ENCODE data around the gene SPAG17. TPM values are rescaled to one million over a fixed set of nuclear protein-coding genes. Genes with fewer than 3 reads are reported as not detected.

Gene SPAG17
- polyA plus RNA-seq, 1 donor (not counting 4 experiments of a cell fraction or from before 2014, with no cell fraction given) = 0.52 TPM

- no peak overlapping the region for H3K9ac ChIP-seq (ENCODE audit: control insufficient read depth, extremely low read depth, insufficient read depth, low read length)
- DNase-seq (ENCODE audit: low read depth, low spot score) (peak; percentile 97), FAIRE-seq (peak; percentile 97)
- no peak overlapping the region for H3K4me3 ChIP-seq (ENCODE audit: control insufficient read depth in 2 of 3, extremely low read depth in 1 of 3, insufficient read depth in 2 of 3, low read depth in 1 of 3, low read length in 3 of 3)
- peak overlapping the region; percentile 51 for H3K4me2 ChIP-seq (ENCODE audit: control insufficient read depth, extremely low read depth, insufficient read depth, low read depth, low read length)
- peaks cover 24% of the 10 kb centered on the region for H3K4me1 ChIP-seq (ENCODE audit: control insufficient read depth, extremely low read depth, insufficient read depth, low read length)
- no peak for TF ChIP-seq CTCF (optimal IDR thresholded peaks at IDR 0.05 in 1 of 3, IDR thresholded peaks at IDR 0.05 in 1 of 3, conservative IDR thresholded peaks at IDR 0.05 in 1 of 3; ENCODE audit: extremely low read depth in 1 of 3, insufficient read depth in 2 of 3, low read length in 3 of 3)
- TF ChIP-seq EZH2 (IDR thresholded peaks at IDR 0.05; ENCODE audit: low read length) = no peak
- dilution Hi-C loops (cut with MboI; ENCODE audit: extremely low pct_ligation_motif_present, low sequenced_read_pairs) = no loop called here
- no peaks in the 10 kb centered on the region for H4K20me1 ChIP-seq (ENCODE audit: control insufficient read depth, extremely low read depth, insufficient read depth, low read length)
- H3K27me3 ChIP-seq (ENCODE audit: control insufficient read depth, extremely low read depth, insufficient read depth, low read length) = no peaks in the 10 kb centered on the region
- no peaks in the 10 kb centered on the region for H3K36me3 ChIP-seq (ENCODE audit: control insufficient read depth in 2 of 2, extremely low read depth in 1 of 2, insufficient read depth in 2 of 2, low read length in 2 of 2)
- peak overlapping the region; percentile 71 for H3K27ac ChIP-seq (ENCODE audit: control insufficient read depth, insufficient read depth, low read length)
- H2AFZ ChIP-seq (ENCODE audit: control insufficient read depth, low read length) = no peak overlapping the region
- H3K9me1 ChIP-seq (ENCODE audit: control insufficient read depth, extremely low read depth, insufficient read depth, low read length) = no peaks in the 10 kb centered on the region
- no peaks in the 10 kb centered on the region for H3K79me2 ChIP-seq (ENCODE audit: control insufficient read depth, insufficient read depth, low read length)
- no peaks in the 10 kb centered on the region for H3K9me3 ChIP-seq (ENCODE audit: control insufficient read depth, low read depth, low read length)
These were observed 24.6 kb upstream of the SPAG17 start for GRCh38 chr1:118209648-118210047.

GRCh38 chr1:118206966-118207365 lies 21.9 kb upstream of the SPAG17 start:
- FAIRE-seq (no peak), DNase-seq (ENCODE audit: low read depth, low spot score) (no peak)
- H2AFZ ChIP-seq (ENCODE audit: control insufficient read depth, low read length) = no peak overlapping the region
- dilution Hi-C loops (cut with MboI; ENCODE audit: extremely low pct_ligation_motif_present, low sequenced_read_pairs) = no loop called here
- H3K27ac ChIP-seq (ENCODE audit: control insufficient read depth, insufficient read depth, low read length) = no peak overlapping the region
- H3K9me3 ChIP-seq (ENCODE audit: control insufficient read depth, low read depth, low read length) = no peaks in the 10 kb centered on the region
- H3K79me2 ChIP-seq (ENCODE audit: control insufficient read depth, insufficient read depth, low read length) = no peaks in the 10 kb centered on the region
- H3K4me3 ChIP-seq (ENCODE audit: control insufficient read depth in 2 of 3, extremely low read depth in 1 of 3, insufficient read depth in 2 of 3, low read depth in 1 of 3, low read length in 3 of 3) = no peak overlapping the region
- H3K4me1 ChIP-seq (ENCODE audit: control insufficient read depth, extremely low read depth, insufficient read depth, low read length) = peaks cover 31% of the 10 kb centered on the region
- no peaks in the 10 kb centered on the region for H3K36me3 ChIP-seq (ENCODE audit: control insufficient read depth in 2 of 2, extremely low read depth in 1 of 2, insufficient read depth in 2 of 2, low read length in 2 of 2)
- H4K20me1 ChIP-seq (ENCODE audit: control insufficient read depth, extremely low read depth, insufficient read depth, low read length) = no peaks in the 10 kb centered on the region
- H3K27me3 ChIP-seq (ENCODE audit: control insufficient read depth, extremely low read depth, insufficient read depth, low read length) = no peaks in the 10 kb centered on the region
- no peak overlapping the region for H3K4me2 ChIP-seq (ENCODE audit: control insufficient read depth, extremely low read depth, insufficient read depth, low read depth, low read length)
- no peak overlapping the region for H3K9ac ChIP-seq (ENCODE audit: control insufficient read depth, extremely low read depth, insufficient read depth, low read length)
- no peaks in the 10 kb centered on the region for H3K9me1 ChIP-seq (ENCODE audit: control insufficient read depth, extremely low read depth, insufficient read depth, low read length)
- no peak for TF ChIP-seq CTCF (optimal IDR thresholded peaks at IDR 0.05 in 1 of 3, IDR thresholded peaks at IDR 0.05 in 1 of 3, conservative IDR thresholded peaks at IDR 0.05 in 1 of 3; ENCODE audit: extremely low read depth in 1 of 3, insufficient read depth in 2 of 3, low read length in 3 of 3)
- no peak for TF ChIP-seq EZH2 (IDR thresholded peaks at IDR 0.05; ENCODE audit: low read length)
